Measurements from ENCODE around the gene HSF4.
"Not testable (repeated sequence)": the region's sequence is repeated elsewhere in the genome, so short reads cannot be mapped to it uniquely, and the experiment has no call there.

The HSF4 gene, protein sequence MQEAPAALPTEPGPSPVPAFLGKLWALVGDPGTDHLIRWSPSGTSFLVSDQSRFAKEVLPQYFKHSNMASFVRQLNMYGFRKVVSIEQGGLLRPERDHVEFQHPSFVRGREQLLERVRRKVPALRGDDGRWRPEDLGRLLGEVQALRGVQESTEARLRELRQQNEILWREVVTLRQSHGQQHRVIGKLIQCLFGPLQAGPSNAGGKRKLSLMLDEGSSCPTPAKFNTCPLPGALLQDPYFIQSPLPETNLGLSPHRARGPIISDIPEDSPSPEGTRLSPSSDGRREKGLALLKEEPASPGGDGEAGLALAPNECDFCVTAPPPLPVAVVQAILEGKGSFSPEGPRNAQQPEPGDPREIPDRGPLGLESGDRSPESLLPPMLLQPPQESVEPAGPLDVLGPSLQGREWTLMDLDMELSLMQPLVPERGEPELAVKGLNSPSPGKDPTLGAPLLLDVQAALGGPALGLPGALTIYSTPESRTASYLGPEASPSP

DNA sequence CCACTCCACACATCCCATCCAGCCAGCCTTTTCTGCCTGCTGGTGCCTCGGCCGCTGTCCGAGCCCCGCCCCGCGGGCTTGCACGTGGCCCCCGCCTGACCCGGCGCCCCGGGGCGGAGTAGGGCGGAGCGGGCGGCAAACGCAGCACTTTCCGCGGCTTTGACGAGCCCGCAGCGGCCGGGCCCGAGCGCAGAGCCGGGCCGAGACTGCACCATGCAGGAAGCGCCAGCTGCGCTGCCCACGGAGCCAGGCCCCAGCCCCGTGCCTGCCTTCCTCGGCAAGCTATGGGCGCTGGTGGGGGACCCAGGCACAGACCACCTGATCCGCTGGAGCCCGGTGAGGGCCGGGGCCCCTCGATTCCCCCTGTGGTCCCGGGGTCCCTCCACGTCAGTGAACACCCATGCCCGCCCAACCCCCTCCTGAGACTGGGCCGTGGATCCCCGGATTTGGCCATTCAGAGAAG lies at the start of gene HSF4:
Gene HSF4 (plus strand): TSS at position 147 of the 463 bp plus-strand sequence. CDS start 67 bp downstream, at position 214.
- H3K4me3 ChIP-seq (replicated peaks in 1 of 2; ENCODE audit: low read depth in 2 of 2, low read length in 2 of 2): peak within 1 kb of the TSS; percentile 5 to 28
- DNase-seq (ENCODE audit: low read depth in 2 of 2): peak; percentile 18 to 54

DNA sequence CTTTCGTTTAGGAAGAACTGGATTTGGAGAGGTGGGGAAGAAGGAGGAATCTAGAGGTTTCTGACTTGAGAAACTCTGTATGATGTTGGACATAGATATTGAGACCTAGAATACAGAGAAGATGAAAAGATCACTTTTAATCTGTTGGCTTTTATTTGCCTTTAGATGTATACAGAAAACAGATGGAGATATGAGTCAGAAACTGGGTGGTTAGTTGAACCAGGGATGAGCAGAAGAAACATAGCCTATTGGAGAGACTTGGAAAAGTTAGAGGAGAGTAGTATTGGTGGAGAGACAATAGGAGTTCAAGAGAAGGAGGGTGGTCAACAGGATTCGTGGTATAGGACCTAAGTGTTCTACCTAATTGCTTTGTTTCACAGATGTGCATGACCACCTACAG lies 49.8 kb upstream of the HSF4 start:
- no peak for DNase-seq (ENCODE audit: low read depth in 2 of 2)
- no peak overlapping the region for H3K4me3 ChIP-seq (replicated peaks in 1 of 2; ENCODE audit: low read depth in 2 of 2, low read length in 2 of 2)
- no peak for TF ChIP-seq CTCF (IDR thresholded peaks at IDR 0.05; ENCODE audit: low read depth, low read length)

More for the DNA sequence above, at the start of gene HSF4:
- TF ChIP-seq CTCF (IDR thresholded peaks at IDR 0.05; ENCODE audit: low read depth, low read length): no peak

DNA sequence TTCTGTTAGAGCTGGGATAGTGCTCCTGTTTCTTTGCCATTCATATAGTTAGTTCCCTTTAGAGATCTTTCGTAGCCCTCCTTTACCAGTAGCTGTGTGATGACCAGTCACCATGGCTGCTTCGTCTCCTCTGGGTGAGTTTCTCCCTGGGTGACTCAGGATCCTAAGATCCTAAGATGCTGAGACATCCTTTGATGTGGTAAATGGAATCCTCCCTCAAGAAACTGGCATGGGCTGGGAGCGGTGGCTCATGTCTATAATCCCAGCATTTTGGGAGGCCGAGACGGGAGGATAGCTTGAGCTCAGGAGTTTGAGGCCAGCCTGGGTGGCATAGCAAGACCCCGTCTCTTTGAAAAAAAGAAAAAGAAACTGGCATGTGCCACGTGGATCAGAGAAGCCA lies 48.9 kb upstream of the HSF4 start:
- TF ChIP-seq CTCF (IDR thresholded peaks at IDR 0.05; ENCODE audit: low read depth, low read length): no peak
- peak; percentile 32 to 92 for DNase-seq (ENCODE audit: low read depth in 2 of 2)
- no peak overlapping the region for H3K4me3 ChIP-seq (replicated peaks in 1 of 2; ENCODE audit: low read depth in 2 of 2, low read length in 2 of 2)

- DNase-seq (ENCODE audit: low read depth in 2 of 2): peak; percentile 31 to 44
- H3K4me3 ChIP-seq (replicated peaks in 1 of 2; ENCODE audit: low read depth in 2 of 2, low read length in 2 of 2): no peak overlapping the region
- TF ChIP-seq CTCF (IDR thresholded peaks at IDR 0.05; ENCODE audit: low read depth, low read length): no peak
Measured at GRCh38 chr16:67116388-67117311, 47.9 kb upstream of the HSF4 start.

DNA sequence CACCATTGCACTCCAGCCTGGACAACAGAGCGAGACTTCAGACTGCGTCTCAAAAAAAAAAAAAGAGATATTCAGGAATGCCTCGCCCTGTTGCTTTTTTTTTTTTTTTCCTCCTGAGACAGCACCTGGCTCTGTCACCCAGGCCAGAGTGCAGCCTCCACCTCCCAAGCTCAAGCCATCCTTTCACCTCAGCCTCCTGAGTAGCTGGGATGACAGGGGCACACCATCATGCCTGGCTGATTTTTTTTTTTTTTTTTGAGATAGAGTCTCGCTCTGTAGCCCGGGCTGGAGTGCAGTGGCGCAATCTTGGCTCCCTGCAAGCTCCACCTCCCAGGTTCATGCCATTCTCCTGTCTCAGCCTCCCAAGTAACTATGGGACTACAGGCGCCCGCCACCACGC lies 46.8 kb upstream of the HSF4 start:
- no peak overlapping the region for H3K4me3 ChIP-seq (replicated peaks in 1 of 2; ENCODE audit: low read depth in 2 of 2, low read length in 2 of 2)
- TF ChIP-seq CTCF (IDR thresholded peaks at IDR 0.05; ENCODE audit: low read depth, low read length): no peak
- DNase-seq (ENCODE audit: low read depth in 2 of 2): no peak

- no peak for DNase-seq (ENCODE audit: low read depth in 2 of 2)
- TF ChIP-seq CTCF (IDR thresholded peaks at IDR 0.05; ENCODE audit: low read depth, low read length): no peak
- no peak overlapping the region for H3K4me3 ChIP-seq (replicated peaks in 1 of 2; ENCODE audit: low read depth in 2 of 2, low read length in 2 of 2)
Measured at GRCh38 chr16:67120025-67120424, 44.5 kb upstream of the HSF4 start.

- DNase-seq (ENCODE audit: low read depth in 2 of 2); H3K4me3 ChIP-seq (replicated peaks in 1 of 2; ENCODE audit: low read depth in 2 of 2, low read length in 2 of 2): not testable (repeated sequence)
Measured at GRCh38 chr16:67122799-67123198, 41.7 kb upstream of the HSF4 start.
